ENCODE results near the gene FCRLB.

Gene FCRLB

GRCh38 chr1:161773791-161774190, 52.4 kb downstream of the FCRLB start:
- Histone ChIP-seq H3K4me3 (ENCODE audit: low read length) (no peak overlapping the region), H3K9me3 (ENCODE audit: control insufficient read depth, insufficient read depth, low read length) (no peaks in the 10 kb centered on the region), H3K36me3 (ENCODE audit: control insufficient read depth, low read length) (peaks cover 20% of the 10 kb centered on the region), H3K27ac (ENCODE audit: low read depth, low read length) (no peak overlapping the region), H3K27me3 (ENCODE audit: control insufficient read depth, low read length) (no peaks in the 10 kb centered on the region), H3K79me2 (ENCODE audit: control insufficient read depth, low read length) (peaks cover 99% of the 10 kb centered on the region), H4K20me1 (ENCODE audit: control insufficient read depth, insufficient read depth, low read depth, low read length) (0 out of 2 replicates have a peak, but pooled peaks cover 9% of the 10 kb centered on the region), H3F3A (ENCODE audit: control insufficient read depth, insufficient read depth) (peaks cover 8% of the 10 kb centered on the region), H3K9me2 (replicated peaks; ENCODE audit: control insufficient read depth, low read length) (no peaks in the 10 kb centered on the region), H3K4me2 (ENCODE audit: low read length) (no peak overlapping the region), H3K4me1 (ENCODE audit: control insufficient read depth, low read length) (peaks cover 32% of the 10 kb centered on the region)
- TF ChIP-seq, protein P1, sequence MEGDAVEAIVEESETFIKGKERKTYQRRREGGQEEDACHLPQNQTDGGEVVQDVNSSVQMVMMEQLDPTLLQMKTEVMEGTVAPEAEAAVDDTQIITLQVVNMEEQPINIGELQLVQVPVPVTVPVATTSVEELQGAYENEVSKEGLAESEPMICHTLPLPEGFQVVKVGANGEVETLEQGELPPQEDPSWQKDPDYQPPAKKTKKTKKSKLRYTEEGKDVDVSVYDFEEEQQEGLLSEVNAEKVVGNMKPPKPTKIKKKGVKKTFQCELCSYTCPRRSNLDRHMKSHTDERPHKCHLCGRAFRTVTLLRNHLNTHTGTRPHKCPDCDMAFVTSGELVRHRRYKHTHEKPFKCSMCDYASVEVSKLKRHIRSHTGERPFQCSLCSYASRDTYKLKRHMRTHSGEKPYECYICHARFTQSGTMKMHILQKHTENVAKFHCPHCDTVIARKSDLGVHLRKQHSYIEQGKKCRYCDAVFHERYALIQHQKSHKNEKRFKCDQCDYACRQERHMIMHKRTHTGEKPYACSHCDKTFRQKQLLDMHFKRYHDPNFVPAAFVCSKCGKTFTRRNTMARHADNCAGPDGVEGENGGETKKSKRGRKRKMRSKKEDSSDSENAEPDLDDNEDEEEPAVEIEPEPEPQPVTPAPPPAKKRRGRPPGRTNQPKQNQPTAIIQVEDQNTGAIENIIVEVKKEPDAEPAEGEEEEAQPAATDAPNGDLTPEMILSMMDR (IDR thresholded peaks at IDR 0.05; ENCODE audit: low read depth, low read length, poor library complexity, severe bottlenecking) = no peak
- no peak for TF ChIP-seq EZH2phosphoT487 (IDR thresholded peaks at IDR 0.05; ENCODE audit: borderline replicate concordance, low read length)

DNA sequence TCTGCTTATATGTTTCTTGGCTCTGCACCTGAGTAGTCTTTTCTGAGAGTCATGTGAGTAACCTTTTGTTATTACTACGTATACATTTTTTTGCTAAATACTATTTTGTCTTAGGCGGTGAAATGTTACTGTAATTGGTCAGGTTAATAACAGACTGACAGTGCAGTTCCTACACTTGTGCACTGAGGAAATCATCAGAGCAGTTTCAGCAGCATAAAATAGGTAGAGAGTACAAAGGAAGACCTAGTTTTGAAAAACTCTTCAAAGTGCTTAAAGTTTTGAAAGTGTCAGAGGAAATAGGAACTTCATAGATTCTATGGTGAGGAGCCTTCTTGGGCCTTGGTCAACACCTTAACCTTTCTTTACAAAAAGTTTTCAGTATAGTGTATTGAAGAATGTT, 55.9 kb downstream of the FCRLB start:
- Histone ChIP-seq H3K9me3 (ENCODE audit: control insufficient read depth, insufficient read depth, low read length) (no peaks in the 10 kb centered on the region), H3K36me3 (ENCODE audit: control insufficient read depth, low read length) (peaks cover 39% of the 10 kb centered on the region), H3K4me1 (ENCODE audit: control insufficient read depth, low read length) (peaks cover 35% of the 10 kb centered on the region), H3K9me2 (replicated peaks; ENCODE audit: control insufficient read depth, low read length) (no peaks in the 10 kb centered on the region), H3F3A (ENCODE audit: control insufficient read depth, insufficient read depth) (peaks cover 8% of the 10 kb centered on the region), H3K4me3 (ENCODE audit: low read length) (no peak overlapping the region), H3K4me2 (ENCODE audit: low read length) (no peak overlapping the region), H3K27ac (ENCODE audit: low read depth, low read length) (no peak overlapping the region), H3K79me2 (ENCODE audit: control insufficient read depth, low read length) (peaks cover 77% of the 10 kb centered on the region), H3K27me3 (ENCODE audit: control insufficient read depth, low read length) (no peaks in the 10 kb centered on the region), H4K20me1 (ENCODE audit: control insufficient read depth, insufficient read depth, low read depth, low read length) (0 out of 2 replicates have a peak, but pooled peaks cover 9% of the 10 kb centered on the region)
- TF ChIP-seq EZH2phosphoT487 (IDR thresholded peaks at IDR 0.05; ENCODE audit: borderline replicate concordance, low read length) = no peak

Data from DOHH2 (cell line).